ENCODE data around the gene MRPL37. TPM values are rescaled to one million over a fixed set of nuclear protein-coding genes. Genes with fewer than 3 reads are reported as not detected.

Gene MRPL37
- polyA plus RNA-seq, 1 experiment: 21.0 TPM

GRCh38 chr1:54178296-54179070 lies 21.5 kb upstream of the MRPL37 start:
- Histone ChIP-seq H3K36me3 (ENCODE audit: control insufficient read depth, insufficient read depth, low read length) (no peaks in the 10 kb centered on the region; the same call in 1 of the 2 replicates), H3K4me3 (ENCODE audit: low read depth, low read length) (no peak overlapping the region), H3K27me3 (ENCODE audit: control insufficient read depth, insufficient read depth, low read length) (no peaks in the 10 kb centered on the region)
- CTCF ChIA-PET: no interaction called here
- DNase-seq (ENCODE audit: low read depth): no peak
- TF ChIP-seq, protein P1, sequence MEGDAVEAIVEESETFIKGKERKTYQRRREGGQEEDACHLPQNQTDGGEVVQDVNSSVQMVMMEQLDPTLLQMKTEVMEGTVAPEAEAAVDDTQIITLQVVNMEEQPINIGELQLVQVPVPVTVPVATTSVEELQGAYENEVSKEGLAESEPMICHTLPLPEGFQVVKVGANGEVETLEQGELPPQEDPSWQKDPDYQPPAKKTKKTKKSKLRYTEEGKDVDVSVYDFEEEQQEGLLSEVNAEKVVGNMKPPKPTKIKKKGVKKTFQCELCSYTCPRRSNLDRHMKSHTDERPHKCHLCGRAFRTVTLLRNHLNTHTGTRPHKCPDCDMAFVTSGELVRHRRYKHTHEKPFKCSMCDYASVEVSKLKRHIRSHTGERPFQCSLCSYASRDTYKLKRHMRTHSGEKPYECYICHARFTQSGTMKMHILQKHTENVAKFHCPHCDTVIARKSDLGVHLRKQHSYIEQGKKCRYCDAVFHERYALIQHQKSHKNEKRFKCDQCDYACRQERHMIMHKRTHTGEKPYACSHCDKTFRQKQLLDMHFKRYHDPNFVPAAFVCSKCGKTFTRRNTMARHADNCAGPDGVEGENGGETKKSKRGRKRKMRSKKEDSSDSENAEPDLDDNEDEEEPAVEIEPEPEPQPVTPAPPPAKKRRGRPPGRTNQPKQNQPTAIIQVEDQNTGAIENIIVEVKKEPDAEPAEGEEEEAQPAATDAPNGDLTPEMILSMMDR (IDR thresholded peaks at IDR 0.05; ENCODE audit: insufficient read depth, low read depth, low read length): no peak
- POLR2A ChIA-PET: no interaction called here

DNA sequence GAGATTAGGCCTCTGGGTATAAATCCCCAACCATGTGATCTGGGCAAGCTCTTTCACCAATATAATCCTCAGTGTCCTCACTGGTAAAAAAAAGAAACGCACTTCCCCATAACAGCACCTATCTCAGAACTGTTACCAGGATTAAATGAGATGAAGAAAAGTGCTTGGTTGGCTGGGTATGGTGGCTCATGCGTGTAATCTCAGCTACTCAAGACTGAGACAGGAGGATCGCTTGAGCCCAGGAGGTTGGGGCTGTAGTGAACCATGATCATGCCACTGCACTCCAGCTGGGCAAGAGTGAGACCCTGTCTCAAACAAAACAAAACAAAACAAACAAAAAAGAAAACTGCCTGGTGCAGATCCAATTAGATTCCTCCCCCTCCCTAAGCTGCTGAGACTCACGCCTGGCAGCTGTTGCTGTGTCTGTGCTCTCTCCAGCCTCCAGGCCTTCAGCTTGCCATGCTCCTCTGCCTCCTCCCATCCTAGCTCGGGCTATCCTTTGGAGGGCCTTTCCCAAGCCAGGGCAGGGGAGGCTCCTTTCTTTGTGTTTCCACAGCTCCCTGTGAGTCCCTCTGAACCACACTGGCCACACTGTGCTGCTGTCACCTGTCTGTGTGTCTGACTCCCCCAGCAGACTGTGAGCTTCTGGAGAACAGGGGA lies 19.1 kb upstream of the MRPL37 start:
- no peak for DNase-seq (ENCODE audit: low read depth)
- Histone ChIP-seq H3K4me3 (ENCODE audit: low read depth, low read length) (no peak overlapping the region), H3K36me3 (ENCODE audit: control insufficient read depth, insufficient read depth, low read length) (no peaks in the 10 kb centered on the region), H3K27me3 (ENCODE audit: control insufficient read depth, insufficient read depth, low read length) (no peaks in the 10 kb centered on the region)
- POLR2A ChIA-PET: no interaction called here
- TF ChIP-seq, protein P1 (IDR thresholded peaks at IDR 0.05; ENCODE audit: insufficient read depth, low read depth, low read length): no peak
- CTCF ChIA-PET: interaction anchor here (0.9 to 2.3 kb wide), 3 partner anchors 8 to 309 kb away, joined by 3 to 8 read pairs (median 7); no protein-coding TSS in a partner anchor

DNA sequence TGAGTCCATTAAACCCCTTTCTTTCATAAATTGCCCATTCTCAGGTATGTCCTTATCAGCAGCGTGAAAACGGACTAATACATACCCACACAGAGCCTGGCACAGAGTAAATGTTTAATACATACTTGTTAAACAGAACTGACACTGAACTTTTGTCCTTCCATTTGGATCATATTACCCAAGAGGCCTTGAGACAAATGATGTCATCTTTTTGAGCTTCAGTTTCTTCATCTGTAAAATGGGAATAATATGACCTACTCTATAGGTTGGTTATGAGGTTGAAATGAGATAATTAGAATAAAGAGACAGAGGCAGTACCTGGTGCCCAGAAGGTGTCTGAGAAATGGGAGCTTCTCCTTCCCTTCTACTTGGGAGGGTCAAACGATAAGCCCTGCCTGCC lies 13.9 kb upstream of the MRPL37 start:
- no peak for DNase-seq (ENCODE audit: low read depth)
- CTCF ChIA-PET: no interaction called here
- Histone ChIP-seq H3K36me3 (ENCODE audit: control insufficient read depth, insufficient read depth, low read length) (no peaks in the 10 kb centered on the region), H3K27me3 (ENCODE audit: control insufficient read depth, insufficient read depth, low read length) (no peaks in the 10 kb centered on the region), H3K4me3 (ENCODE audit: low read depth, low read length) (no peak overlapping the region)
- TF ChIP-seq, protein P1 (IDR thresholded peaks at IDR 0.05; ENCODE audit: insufficient read depth, low read depth, low read length): no peak
- POLR2A ChIA-PET: no interaction called here

DNA sequence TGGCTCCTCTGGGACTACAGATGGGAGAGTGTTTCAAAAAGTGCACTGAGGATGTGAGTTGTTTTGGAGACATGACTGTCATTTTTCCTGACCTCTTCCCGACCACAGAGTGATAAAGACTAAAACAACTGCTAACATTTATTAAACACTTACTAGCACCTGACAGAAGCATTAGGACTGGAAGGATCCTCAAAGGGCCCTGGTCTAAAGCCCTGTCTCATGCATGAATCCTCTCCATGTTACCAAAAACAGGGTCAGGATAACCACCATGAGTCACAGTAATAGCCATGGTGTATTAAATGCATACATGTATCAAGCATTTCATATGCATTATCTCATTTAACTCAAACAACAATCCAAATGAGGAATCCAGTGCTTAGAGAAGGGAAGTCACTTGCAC lies 11.7 kb upstream of the MRPL37 start:
- POLR2A ChIA-PET: no interaction called here
- DNase-seq (ENCODE audit: low read depth): no peak

GRCh38 chr1:54190526-54190925 lies 9.4 kb upstream of the MRPL37 start:
- ChIA-PET CTCF (interaction anchor here (1.2 kb wide), 1 partner anchor 9 kb away, joined by 3 read pairs; the partner anchor contains the start of genes CYB5RL and MRPL37), POLR2A (no interaction called here)
- Histone ChIP-seq H3K36me3 (ENCODE audit: control insufficient read depth, insufficient read depth, low read length) (no peaks in the 10 kb centered on the region; the same call in none of the 2 replicates), H3K4me3 (ENCODE audit: low read depth, low read length) (no peak overlapping the region), H3K27me3 (ENCODE audit: control insufficient read depth, insufficient read depth, low read length) (no peaks in the 10 kb centered on the region)
- DNase-seq (ENCODE audit: low read depth): no peak
- TF ChIP-seq, protein P1 (IDR thresholded peaks at IDR 0.05; ENCODE audit: insufficient read depth, low read depth, low read length): no peak

More for the DNA sequence above, 11.7 kb upstream of the MRPL37 start:
- TF ChIP-seq, protein P1 (IDR thresholded peaks at IDR 0.05; ENCODE audit: insufficient read depth, low read depth, low read length): no peak
- Histone ChIP-seq H3K27me3 (ENCODE audit: control insufficient read depth, insufficient read depth, low read length) (no peaks in the 10 kb centered on the region), H3K4me3 (ENCODE audit: low read depth, low read length) (no peak overlapping the region), H3K36me3 (ENCODE audit: control insufficient read depth, insufficient read depth, low read length) (no peaks in the 10 kb centered on the region; the same call in 1 of the 2 replicates)
- CTCF ChIA-PET: no interaction called here
